ENCODE results near the gene HMG20B. TPM values are rescaled to one million over a fixed set of nuclear protein-coding genes. Genes with fewer than 3 reads are reported as not detected.
"Not testable (repeated sequence)": the region's sequence is repeated elsewhere in the genome, so short reads cannot be mapped to it uniquely, and the experiment has no call there.

HMG20B gene
- total RNA-seq, 2 experiments from 2014 or later, result 58.5 to 59.5 TPM

GRCh38 chr19:3575260-3575741 is 2.6 kb downstream of the HMG20B start:
- H3K27ac Mint-ChIP-seq, result no peak overlapping the region
- POLR2A ChIA-PET, result interaction anchor here (0.7 to 1.3 kb wide), 4 partner anchors 21 to 1392 kb away, joined by 3 to 5 read pairs (median 4); partner anchors contain the start of gene MRPL54

GRCh38 chr19:3575949-3576673 is 3.4 kb downstream of the HMG20B start:
- peaks cover 2% of the 10 kb centered on the region for H3K36me3 Mint-ChIP-seq
- H3K4me3 Mint-ChIP-seq, result no peak overlapping the region
- no peak for ATAC-seq (ENCODE audit: low read depth)
- DNase-seq, result no peak
- no peaks in the 10 kb centered on the region for H3K27me3 Mint-ChIP-seq
- peaks cover 9% of the 10 kb centered on the region for H3K4me1 Mint-ChIP-seq
- POLR2A ChIA-PET, result interaction anchor here (0.7 to 1.3 kb wide), 2 partner anchors 22 to 187 kb away, joined by 3 to 4 read pairs; partner anchors contain the start of gene MRPL54
- H3K27ac Mint-ChIP-seq, result no peak overlapping the region
- no peaks in the 10 kb centered on the region for H3K9me3 Mint-ChIP-seq

More at GRCh38 chr19:3575260-3575741, 2.6 kb downstream of the HMG20B start:
- Mint-ChIP-seq H3K4me1 (peaks cover 9% of the 10 kb centered on the region), H3K9me3 (no peaks in the 10 kb centered on the region), H3K36me3 (peaks cover 2% of the 10 kb centered on the region), H3K4me3 (no peak overlapping the region), H3K27me3 (no peaks in the 10 kb centered on the region)
- peak; percentile 36 for DNase-seq
- no peak for ATAC-seq (ENCODE audit: low read depth)

- no peak for ATAC-seq (ENCODE audit: low read depth)
- POLR2A ChIA-PET, result no interaction called here
- no peak for DNase-seq
- H3K27ac Mint-ChIP-seq, result no peak overlapping the region
- H3K27me3 Mint-ChIP-seq, result no peaks in the 10 kb centered on the region
- H3K4me3 Mint-ChIP-seq, result no peak overlapping the region
- H3K9me3 Mint-ChIP-seq, result no peaks in the 10 kb centered on the region
- peaks cover 2% of the 10 kb centered on the region for H3K36me3 Mint-ChIP-seq
- H3K4me1 Mint-ChIP-seq, result peaks cover 7% of the 10 kb centered on the region
Measured at GRCh38 chr19:3576696-3577443, 4.1 kb downstream of the HMG20B start.

GRCh38 chr19:3577723-3578344 is 5.1 kb downstream of the HMG20B start:
- H3K9me3 Mint-ChIP-seq, result no peaks in the 10 kb centered on the region

DNA sequence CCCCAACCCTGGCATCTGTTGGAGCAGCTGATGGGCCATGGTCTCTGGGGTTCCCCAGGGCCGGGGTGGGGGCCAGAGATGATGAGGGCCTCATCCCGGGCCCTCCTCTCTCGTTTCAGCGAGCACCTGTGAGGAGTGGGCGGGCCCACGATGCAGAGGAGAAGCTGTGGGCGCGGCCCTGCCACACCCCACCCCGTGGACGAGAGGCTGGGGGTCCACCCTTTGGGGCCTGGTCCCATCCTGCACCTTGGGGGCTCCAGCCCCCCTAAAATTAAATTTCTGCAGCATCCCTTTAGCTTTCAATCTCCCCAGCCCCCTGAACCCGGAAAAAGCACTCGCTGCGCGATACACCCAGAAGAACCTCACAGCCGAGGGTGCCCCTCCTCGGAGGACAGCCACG is 5.6 kb downstream of the HMG20B start:
- POLR2A ChIA-PET, result no interaction called here
- H3K27me3 Mint-ChIP-seq, result peaks cover 1% of the 10 kb centered on the region
- peaks cover 4% of the 10 kb centered on the region for H3K4me1 Mint-ChIP-seq
- H3K4me3 Mint-ChIP-seq, result no peak overlapping the region
- ATAC-seq (ENCODE audit: low read depth) (no peak), DNase-seq (no peak)
- H3K27ac Mint-ChIP-seq, result no peak overlapping the region
- no peaks in the 10 kb centered on the region for H3K9me3 Mint-ChIP-seq
- peaks cover 2% of the 10 kb centered on the region for H3K36me3 Mint-ChIP-seq

More at GRCh38 chr19:3577723-3578344, 5.1 kb downstream of the HMG20B start:
- H3K4me3 Mint-ChIP-seq, result no peak overlapping the region
- H3K27ac Mint-ChIP-seq, result no peak overlapping the region
- POLR2A ChIA-PET, result no interaction called here
- ATAC-seq (ENCODE audit: low read depth) (no peak), DNase-seq (peak; percentile 33)
- H3K36me3 Mint-ChIP-seq, result peaks cover 2% of the 10 kb centered on the region
- H3K4me1 Mint-ChIP-seq, result peaks cover 4% of the 10 kb centered on the region
- H3K27me3 Mint-ChIP-seq, result no peaks in the 10 kb centered on the region

- H3K36me3 Mint-ChIP-seq, result no peaks in the 10 kb centered on the region
- no peak for DNase-seq
- no peaks in the 10 kb centered on the region for H3K9me3 Mint-ChIP-seq
- peaks cover 1% of the 10 kb centered on the region for H3K4me1 Mint-ChIP-seq
- H3K27ac Mint-ChIP-seq, result no peak overlapping the region
- H3K27me3 Mint-ChIP-seq, result peaks cover 3% of the 10 kb centered on the region
- POLR2A ChIA-PET, result interaction anchor here (0.7 kb wide), 1 partner anchor 80 kb away, joined by 3 read pairs; no protein-coding TSS in a partner anchor
- no peak overlapping the region for H3K4me3 Mint-ChIP-seq
- ATAC-seq (ENCODE audit: low read depth), result no peak
Measured at GRCh38 chr19:3580156-3580934, 7.6 kb downstream of the HMG20B start.

DNA sequence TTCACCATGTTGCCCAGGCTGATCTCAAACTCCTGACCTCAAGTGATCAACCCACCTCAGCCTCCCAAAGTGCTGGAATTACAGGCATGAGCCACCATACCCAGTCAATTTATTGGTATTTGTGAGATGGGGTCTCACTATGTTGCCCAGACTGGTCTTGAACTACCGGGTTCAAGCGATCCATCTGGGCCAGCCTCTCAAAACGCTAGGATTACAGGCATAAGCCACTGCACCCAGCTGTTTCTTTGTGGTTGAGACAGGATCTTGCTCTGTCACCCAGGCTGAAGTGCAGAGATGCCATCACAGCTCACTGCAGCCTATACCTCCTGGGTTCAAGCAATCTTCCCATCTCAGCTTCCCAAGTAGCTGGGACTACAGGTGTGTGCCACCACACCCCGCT is 9.0 kb downstream of the HMG20B start:
- H3K9me3 Mint-ChIP-seq; H3K27ac Mint-ChIP-seq; H3K4me1 Mint-ChIP-seq; H3K36me3 Mint-ChIP-seq; DNase-seq; ATAC-seq (ENCODE audit: low read depth); H3K4me3 Mint-ChIP-seq; H3K27me3 Mint-ChIP-seq: not testable (repeated sequence)
- POLR2A ChIA-PET, result interaction anchor here (1.2 kb wide), 1 partner anchor 25 kb away, joined by 3 read pairs; no protein-coding TSS in a partner anchor

DNA sequence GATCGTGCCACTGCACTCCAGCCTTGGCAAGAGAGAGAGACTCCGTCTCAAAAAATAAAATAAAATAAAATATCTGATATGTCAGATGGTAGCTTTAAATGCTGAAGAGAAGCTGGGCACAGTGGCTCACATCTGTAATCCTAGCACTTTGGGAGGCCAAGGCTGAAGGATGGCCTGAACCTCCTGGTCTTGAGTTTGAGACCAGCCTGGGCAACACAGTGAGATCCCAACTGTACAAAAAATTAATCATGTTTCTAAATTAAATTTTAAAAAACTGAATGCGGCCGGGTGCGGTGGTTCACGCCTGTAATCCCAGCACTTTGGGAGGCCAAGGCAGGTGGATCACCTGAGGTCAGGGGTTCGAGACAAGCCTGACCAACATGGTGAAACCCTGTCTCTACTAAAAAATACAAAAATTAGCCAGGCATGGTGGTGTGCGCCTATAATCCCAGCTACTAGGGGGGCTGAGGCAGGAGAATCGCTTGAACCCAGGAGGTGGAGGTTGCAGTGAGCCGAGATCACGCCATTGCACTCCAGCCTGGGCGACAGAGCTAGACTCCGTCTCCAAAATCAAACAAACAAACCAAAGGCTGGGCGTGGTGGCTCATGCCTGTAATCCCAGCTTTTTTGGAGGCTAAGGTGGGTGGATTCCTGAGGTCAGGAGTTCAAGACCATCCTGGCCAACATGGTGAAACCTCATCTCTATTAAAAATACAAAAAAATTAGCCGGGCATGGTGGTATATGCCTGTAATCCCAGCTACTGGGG is 11.5 kb downstream of the HMG20B start:
- POLR2A ChIA-PET; H3K4me3 Mint-ChIP-seq; H3K27ac Mint-ChIP-seq; H3K36me3 Mint-ChIP-seq; H3K27me3 Mint-ChIP-seq; ATAC-seq (ENCODE audit: low read depth); H3K9me3 Mint-ChIP-seq; DNase-seq; H3K4me1 Mint-ChIP-seq: not testable (repeated sequence)

DNA sequence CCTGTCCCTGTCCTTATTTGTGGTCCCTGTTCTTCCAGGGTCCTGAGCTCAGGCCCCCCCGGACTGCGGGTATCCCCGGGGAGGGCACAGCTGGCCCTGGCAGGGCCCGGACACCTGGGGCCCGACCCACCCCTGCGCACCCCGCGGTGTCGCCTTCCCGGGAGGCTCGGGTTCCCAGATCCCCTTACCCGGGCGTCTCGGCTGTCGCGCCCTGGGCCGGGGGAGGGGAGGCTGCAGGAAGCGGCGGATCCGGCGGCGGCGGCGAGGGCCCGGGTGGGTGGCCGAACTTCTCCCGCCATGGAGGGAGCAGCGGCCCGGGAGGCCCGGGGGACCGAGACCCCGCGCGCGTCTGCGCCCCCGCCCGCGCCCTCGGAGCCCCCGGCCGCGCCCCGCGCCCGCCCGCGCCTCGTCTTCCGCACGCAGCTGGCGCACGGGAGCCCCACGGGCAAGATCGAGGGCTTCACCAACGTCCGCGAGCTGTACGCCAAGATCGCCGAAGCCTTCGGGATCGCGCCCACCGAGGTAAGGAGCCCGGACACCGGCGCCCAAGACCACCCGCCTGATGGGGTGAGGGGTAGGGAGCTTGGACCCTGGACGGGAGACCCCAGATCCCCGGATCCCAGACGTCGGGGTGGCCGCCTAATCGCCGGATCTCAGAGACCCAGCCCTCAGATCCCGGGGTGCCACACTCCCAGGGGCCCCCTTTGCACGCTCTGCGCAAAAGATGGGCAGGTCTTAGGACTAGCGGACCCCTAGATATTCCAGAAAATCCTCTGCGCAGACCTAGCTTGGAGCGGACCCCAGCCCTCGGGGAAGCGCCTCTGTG is 12.8 kb downstream of the HMG20B start, which contains the start of gene GIPC3:
Gene GIPC3 (plus strand): TSS at position 178 of the 826 bp plus-strand sequence. CDS start 120 bp downstream, at position 298.
- DNase-seq, result peak; percentile 55
- H3K27ac Mint-ChIP-seq, result no peak within 1 kb of the TSS
- POLR2A ChIA-PET, result interaction anchor here (0.6 kb wide), 1 partner anchor 136 kb away, joined by 3 read pairs; no protein-coding TSS in a partner anchor
- H3K9me3 Mint-ChIP-seq, result no peaks in the 10 kb centered on the region
- H3K36me3 Mint-ChIP-seq, result no peaks in the 10 kb centered on the region
- H3K4me1 Mint-ChIP-seq, result no peaks in the 10 kb centered on the region
- peak within 1 kb of the TSS; percentile 30 for H3K4me3 Mint-ChIP-seq
- ATAC-seq (ENCODE audit: low read depth), result peak; percentile 39
- peaks cover 3% of the 10 kb centered on the region for H3K27me3 Mint-ChIP-seq

GRCh38 chr19:3586127-3586626 is 13.4 kb downstream of the HMG20B start:
- no peak overlapping the region for H3K27ac Mint-ChIP-seq
- POLR2A ChIA-PET, result no interaction called here
- H3K36me3 Mint-ChIP-seq, result no peaks in the 10 kb centered on the region
- ATAC-seq (ENCODE audit: low read depth) (no peak), DNase-seq (peak; percentile 65)
- H3K4me3 Mint-ChIP-seq, result peak overlapping the region; percentile 30
- peaks cover 3% of the 10 kb centered on the region for H3K27me3 Mint-ChIP-seq
- H3K4me1 Mint-ChIP-seq, result no peaks in the 10 kb centered on the region
- H3K9me3 Mint-ChIP-seq, result peaks cover 2% of the 10 kb centered on the region

DNA sequence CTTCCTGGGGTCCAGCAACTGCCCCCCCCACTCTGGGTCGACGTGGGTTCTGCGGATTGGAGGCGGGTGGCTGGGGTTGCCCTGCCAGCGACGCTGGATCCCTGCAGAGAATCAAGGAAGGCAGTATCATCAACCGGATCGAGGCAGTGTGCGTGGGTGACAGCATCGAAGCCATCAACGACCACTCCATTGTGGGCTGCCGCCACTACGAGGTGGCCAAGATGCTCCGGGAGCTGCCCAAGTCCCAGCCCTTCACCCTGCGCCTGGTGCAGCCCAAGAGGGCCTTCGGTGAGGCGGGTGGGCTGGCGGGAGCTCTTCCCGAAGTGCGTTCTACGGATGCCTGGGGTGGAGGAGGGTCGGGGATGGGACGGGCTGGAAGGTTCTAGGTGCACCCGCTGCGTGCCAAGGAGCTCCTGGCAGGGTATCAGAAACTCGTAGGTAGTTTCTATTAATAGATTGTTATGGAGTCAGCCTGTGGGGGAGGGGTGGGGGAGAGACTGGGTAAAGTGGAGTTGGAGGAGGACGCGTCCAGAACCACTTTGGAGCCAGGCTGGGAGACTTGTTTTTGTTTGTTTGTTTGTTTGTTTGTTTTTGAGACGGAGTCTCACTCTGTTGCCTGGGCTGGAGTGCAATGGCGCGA is 14.1 kb downstream of the HMG20B start:
- DNase-seq (no peak), ATAC-seq (ENCODE audit: low read depth) (no peak)
- POLR2A ChIA-PET, result no interaction called here
- no peak overlapping the region for H3K27ac Mint-ChIP-seq
- H3K4me3 Mint-ChIP-seq, result no peak overlapping the region
- no peaks in the 10 kb centered on the region for H3K36me3 Mint-ChIP-seq
- H3K9me3 Mint-ChIP-seq, result peaks cover 2% of the 10 kb centered on the region
- no peaks in the 10 kb centered on the region for H3K4me1 Mint-ChIP-seq
- H3K27me3 Mint-ChIP-seq, result peaks cover 3% of the 10 kb centered on the region
